IMR-90 (cell line): ENCODE measurements around the gene EHBP1. TPM values are rescaled to one million over a fixed set of nuclear protein-coding genes. Genes with fewer than 3 reads are reported as not detected.

Experiments used
- ATAC-seq: fragments of 200-7000 bp; cut with Tn5 transposase; 2 replicates; pipeline ENCODE4 v1.9.1; 2020; ENCODE audit warnings: low read depth, mild to moderate bottlenecking, moderate library complexity
- BruUV-seq: library from RNA; stranded (reverse); fragments of 400-500 nt; replicated peaks from 2 replicates; lab custom pipeline; 2021; lab: Mats Ljungman, UMichigan
- CTCF ChIA-PET: fragments of 300-600 bp; formaldehyde crosslinking; extraction: SDS; loops from one replicate; lab custom pipeline; 2021; ENCODE audit warnings: antibody characterized with exemption; lab: Yijun Ruan, JAX
- POLR2A ChIA-PET: fragments of 300-600 bp; sonication (Branson Sonifier 250); formaldehyde crosslinking; loops from one replicate; lab custom pipeline; 2022; ENCODE audit warnings: antibody characterized with exemption; ENCODE audit not compliant: unreplicated experiment; lab: Charles Lee
- DNase-seq: peaks from one replicate; pipeline ENCODE4 v3.0.0; 2013
- H2AFZ ChIP-seq: replicated peaks from 2 replicates; pipeline ENCODE3; 2013; ENCODE audit warnings: low read length, mild to moderate bottlenecking; ENCODE audit not compliant: poor library complexity
- H2AK5ac ChIP-seq: 2 replicates; pipeline ENCODE4 v1.6.1; 2013; ENCODE audit warnings: low read depth, low read length, inconsistent platforms
- H2AK9ac ChIP-seq: replicated peaks from 2 replicates; pipeline ENCODE3; 2013; ENCODE audit warnings: mild to moderate bottlenecking, low read depth, low read length, moderate library complexity; ENCODE audit not compliant: poor library complexity
- H2BK120ac ChIP-seq: 2 replicates; pipeline ENCODE4 v1.6.1; 2013; ENCODE audit warnings: low read depth, low read length, inconsistent platforms
- H2BK15ac ChIP-seq: 3 replicates; pipeline ENCODE4 v1.6.1; 2013; ENCODE audit warnings: low read depth, low read length, inconsistent platforms
- H2BK20ac ChIP-seq: 2 replicates; pipeline ENCODE4 v1.6.1; 2013; ENCODE audit warnings: low read depth, mild to moderate bottlenecking, inconsistent platforms, low read length, moderate library complexity
- H2BK5ac ChIP-seq: 2 replicates; pipeline ENCODE4 v1.6.1; 2013; ENCODE audit warnings: mild to moderate bottlenecking, low read depth, low read length, inconsistent platforms; ENCODE audit not compliant: poor library complexity, severe bottlenecking
- H3K14ac ChIP-seq: replicated peaks from 2 replicates; pipeline ENCODE4 v1.6.1; 2013; ENCODE audit warnings: low read depth, low read length, inconsistent platforms
- H3K18ac ChIP-seq: 2 replicates; pipeline ENCODE4 v1.6.1; 2013; ENCODE audit warnings: low read depth, low read length, control low read depth
- H3K23ac ChIP-seq: 2 replicates; pipeline ENCODE4 v1.6.1; 2013; ENCODE audit warnings: low read depth, low read length, inconsistent platforms
- H3K27ac ChIP-seq: 2 replicates; pipeline ENCODE4 v1.5.1; 2013; ENCODE audit warnings: mild to moderate bottlenecking, control low read depth, low read length; ENCODE audit not compliant: insufficient read depth
- H3K27me3 ChIP-seq: 2 replicates; pipeline ENCODE4 v1.6.1; 2013; ENCODE audit warnings: low read length; ENCODE audit not compliant: control insufficient read depth, insufficient read depth
- H3K36me3 ChIP-seq: 2 replicates; pipeline ENCODE4 v1.6.1; 2013; ENCODE audit warnings: low read length, mixed read lengths; ENCODE audit not compliant: control insufficient read depth, insufficient read depth
- H3K4ac ChIP-seq: 2 replicates; pipeline ENCODE4 v1.6.1; 2013; ENCODE audit warnings: low read depth, low read length, inconsistent platforms
- H3K4me1 ChIP-seq: 2 replicates; pipeline ENCODE4 v1.6.1; 2013; ENCODE audit warnings: low read length, mixed read lengths; ENCODE audit not compliant: control insufficient read depth, insufficient read depth
- H3K4me2 ChIP-seq: 2 replicates; pipeline ENCODE4 v1.6.1; 2013; ENCODE audit warnings: low read depth, mild to moderate bottlenecking, control low read depth, low read length, moderate library complexity
- H3K4me3 ChIP-seq: 2 replicates; pipeline ENCODE4 v1.5.1; 2013; ENCODE audit warnings: low read depth, mild to moderate bottlenecking, control low read depth, low read length, moderate library complexity; ENCODE audit not compliant: insufficient read depth
- H3K56ac ChIP-seq: 2 replicates; pipeline ENCODE4 v1.6.1; 2013; ENCODE audit warnings: low read length, inconsistent platforms; ENCODE audit not compliant: insufficient read depth; ENCODE audit errors: extremely low read depth
- H3K79me1 ChIP-seq, 2 experiments: 2 replicates each; pipeline ENCODE4 v1.6.1; 2013; ENCODE audit warnings: low read length in 2 of 2, inconsistent platforms in 1 of 2, low read depth in 1 of 2
- H3K9ac ChIP-seq: 2 replicates; pipeline ENCODE4 v1.6.1; 2013; ENCODE audit warnings: low read depth, low read length, control low read depth
- H3K9me1 ChIP-seq: 2 replicates; pipeline ENCODE4 v1.6.1; 2013; ENCODE audit warnings: low read length, inconsistent platforms; ENCODE audit not compliant: insufficient read depth
- H3K9me3 ChIP-seq: 2 replicates; pipeline ENCODE4 v1.6.1; 2013; ENCODE audit warnings: low read length; ENCODE audit not compliant: control insufficient read depth, insufficient read depth
- H4K20me1 ChIP-seq: 2 replicates; pipeline ENCODE4 v1.6.1; 2013; ENCODE audit warnings: low read length, inconsistent platforms; ENCODE audit not compliant: insufficient read depth
- H4K5ac ChIP-seq: 2 replicates; pipeline ENCODE4 v1.6.1; 2013; ENCODE audit warnings: mild to moderate bottlenecking, low read depth, low read length, control low read depth
- H4K8ac ChIP-seq, 2 experiments: 2 replicates each; pipeline ENCODE4 v1.6.1; 2013; ENCODE audit warnings: low read depth in 2 of 2, low read length in 2 of 2, control low read depth in 1 of 2, inconsistent platforms in 1 of 2
- H4K91ac ChIP-seq: 2 replicates; pipeline ENCODE4 v1.6.1; 2013; ENCODE audit warnings: low read depth, low read length, inconsistent platforms; ENCODE audit not compliant: insufficient read depth
- CHD1 ChIP-seq: IDR thresholded peaks from 2 replicates; pipeline ENCODE4 v1.6.1; 2012; ENCODE audit warnings: low read depth, low read length, improper control_type of control experiment
- CTCF ChIP-seq: conservative IDR thresholded peaks from 2 replicates; pipeline ENCODE4 v1.5.1; 2012; ENCODE audit warnings: mild to moderate bottlenecking, low read depth, low read length, improper control_type of control experiment
- ELK1 ChIP-seq: fragments of 150-350 bp; IDR thresholded peaks from 2 replicates; pipeline ENCODE4 v1.6.1; 2016; ENCODE audit warnings: low read depth, mild to moderate bottlenecking, low read length, moderate library complexity, borderline replicate concordance
- FOS ChIP-seq: fragments of 150-350 bp; IDR thresholded peaks from 2 replicates; pipeline ENCODE4 v1.6.1; 2016; ENCODE audit warnings: low read depth, low read length
- MAZ ChIP-seq: IDR thresholded peaks from 2 replicates; pipeline ENCODE4 v1.6.1; 2012; ENCODE audit warnings: low read depth, mild to moderate bottlenecking, low read length, improper control_type of control experiment, moderate library complexity, borderline replicate concordance
- MXI1 ChIP-seq: IDR thresholded peaks from 2 replicates; pipeline ENCODE4 v1.6.1; 2012; ENCODE audit warnings: low read depth, mild to moderate bottlenecking, low read length, moderate library complexity, borderline replicate concordance
- NFE2L2 ChIP-seq: fragments of 150-350 bp; IDR thresholded peaks from 2 replicates; pipeline ENCODE4 v1.6.1; 2016; ENCODE audit warnings: low read depth, mild to moderate bottlenecking, low read length
- POLR2A ChIP-seq: IDR thresholded peaks from 2 replicates; pipeline ENCODE4 v1.6.1; 2012; ENCODE audit warnings: mild to moderate bottlenecking, low read depth, low read length
- RCOR1 ChIP-seq: IDR thresholded peaks from 2 replicates; pipeline ENCODE4 v1.6.1; 2012; ENCODE audit warnings: mild to moderate bottlenecking, low read length, improper control_type of control experiment; ENCODE audit not compliant: insufficient replicate concordance
- RFX5 ChIP-seq: IDR thresholded peaks from 2 replicates; pipeline ENCODE4 v1.8.0; 2012; ENCODE audit warnings: low read depth, mild to moderate bottlenecking, low read length, moderate library complexity
- SMC3 ChIP-seq: fragments of 150-350 bp; IDR thresholded peaks from 2 replicates; pipeline ENCODE4 v1.6.1; 2016; ENCODE audit warnings: low read depth, mild to moderate bottlenecking, antibody characterized with exemption, low read length, moderate library complexity
- USF2 ChIP-seq: fragments of 150-350 bp; IDR thresholded peaks from 2 replicates; pipeline ENCODE4 v1.6.1; 2017; ENCODE audit warnings: mild to moderate bottlenecking, antibody characterized with exemption, low read length, low read depth
- WGBS, 2 experiments: methylation state at CpG; one replicate each; pipeline versions ENCODE4 v1.1.5 to v1.1.7; 2013; ENCODE audit warnings: missing lambda C conversion rate in 2 of 2; ENCODE audit not compliant: insufficient read length in 1 of 2; ENCODE audit errors: extremely low coverage in 2 of 2; 5-methylcytosine and 5-hydroxymethylcytosine counted together
- dilution Hi-C: fragments of 300-500 bp; cut with HindIII; formaldehyde crosslinking; loops from one replicate; pipeline ENCODE4 v1.14.3; 2018; ENCODE audit warnings: low sequenced_read_pairs; ENCODE audit not compliant: unreplicated experiment
- in situ Hi-C: fragments of 300-500 bp; cut with MboI; formaldehyde crosslinking; loops from 3 replicates; pipeline ENCODE4 v1.14.3; 2019; ENCODE audit warnings: low sequenced_read_pairs, inconsistent platforms, mixed read lengths
- intact Hi-C: fragments of 100-400 bp; cut with micrococcal nuclease; formaldehyde crosslinking; loops from 2 replicates; pipeline ENCODE4 v1.10.0; 2022
- polyA plus RNA-seq, 3 experiments: library from polyadenylated mRNA; depleted of rRNA; stranded (reverse); fragments of >200 nt; gene quantifications; 2 replicates each; pipeline ENCODE4 v1.2.3, GENCODE V29; 2012; ENCODE audit warnings: low replicate concordance in 1 of 3
- total RNA-seq: library from RNA; depleted of rRNA; stranded (reverse); fragments of >200 nt; gene quantifications from 2 replicates; pipeline ENCODE4 v1.2.3, GENCODE V29; 2012

Gene EHBP1
- total and polyA plus RNA-seq, 2 of the 4 experiments (the other 2 are of a cell fraction): 28.3 to 44.4 TPM

GRCh38 chr2:62711832-62712494, 6.5 kb downstream of the EHBP1 start:
- Histone ChIP-seq H4K8ac (no peak overlapping the region), H2AFZ (no peak overlapping the region), H3K18ac (no peak overlapping the region), H4K5ac (no peak overlapping the region), H3K9me1 (peaks cover 2% of the 10 kb centered on the region; the same call in 1 of the 2 replicates), H3K27ac (no peak overlapping the region), H3K9me3 (no peaks in the 10 kb centered on the region; the same call in 1 of the 2 replicates), H4K91ac (no peak overlapping the region), H3K4me3 (no peak overlapping the region), H3K56ac (no peak overlapping the region), H2BK20ac (no peak overlapping the region), H3K9ac (no peak overlapping the region), H2AK5ac (no peak overlapping the region), H3K4me1 (peaks cover 4% of the 10 kb centered on the region; the same call in 1 of the 2 replicates), H2BK120ac (no peak overlapping the region), H3K4me2 (no peak overlapping the region), H3K14ac (no peak overlapping the region), H4K20me1 (no peaks in the 10 kb centered on the region), H3K23ac (no peak overlapping the region), H3K27me3 (no peaks in the 10 kb centered on the region), H3K36me3 (peaks cover 6% of the 10 kb centered on the region), H3K79me1 (peaks cover 48 to 57% of the 10 kb centered on the region in 2 experiments), H2BK5ac (no peak overlapping the region), H2BK15ac (no peak overlapping the region), H3K4ac (no peak overlapping the region), H2AK9ac (no peak overlapping the region)
- dilution Hi-C loops (no loop called here), in situ Hi-C loops (no loop called here), intact Hi-C loops (no loop called here)
- ChIA-PET POLR2A (no interaction called here), CTCF (no interaction called here)
- WGBS, 2 experiments: 100% methylated on average over 1 of the region's 1 CpG; no CpG with 5 or more reads in 1 of the 2 experiments
- no peak for DNase-seq
- no TSS peak for BruUV-seq
- TF ChIP-seq MAZ (no peak), CTCF (no peak), CHD1 (no peak), SMC3 (no peak), USF2 (no peak), NFE2L2 (no peak), RCOR1 (no peak), MXI1 (no peak), ELK1 (no peak), POLR2A (no peak), FOS (no peak), RFX5 (no peak)
- no peak for ATAC-seq
